Activated CD4-positive, CD25-positive, alpha-beta regulatory T cell treated with anti-CD3 and anti-CD28 coated beads, Interleukin-2, amount 50 U/mL, for 72 hours (primary cell): Measurements from ENCODE around the gene VPS54.

Experiments used
- DNase-seq: peaks from one replicate; pipeline ENCODE4 v3.0.0; 2021

Gene VPS54

DNA sequence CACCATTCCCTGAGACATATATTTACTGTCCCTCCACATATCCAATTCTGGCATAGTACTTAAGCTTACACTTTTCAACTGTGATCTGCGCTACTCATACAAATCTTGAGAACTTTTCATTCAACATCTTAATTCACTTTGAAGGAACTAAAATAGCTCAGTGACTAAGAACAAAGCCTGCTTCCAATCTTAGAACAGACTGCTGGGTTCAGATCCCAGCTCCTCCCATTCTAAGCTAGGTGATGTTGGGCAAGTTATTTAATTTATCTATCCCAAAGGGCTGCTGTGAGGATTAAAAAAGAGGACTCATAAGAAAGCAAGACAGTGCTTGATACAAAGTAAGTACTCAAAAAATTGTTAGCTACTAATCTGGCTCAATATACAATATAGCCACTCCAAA lies 119.6 kb downstream of the VPS54 start:
- no peak for DNase-seq

DNA sequence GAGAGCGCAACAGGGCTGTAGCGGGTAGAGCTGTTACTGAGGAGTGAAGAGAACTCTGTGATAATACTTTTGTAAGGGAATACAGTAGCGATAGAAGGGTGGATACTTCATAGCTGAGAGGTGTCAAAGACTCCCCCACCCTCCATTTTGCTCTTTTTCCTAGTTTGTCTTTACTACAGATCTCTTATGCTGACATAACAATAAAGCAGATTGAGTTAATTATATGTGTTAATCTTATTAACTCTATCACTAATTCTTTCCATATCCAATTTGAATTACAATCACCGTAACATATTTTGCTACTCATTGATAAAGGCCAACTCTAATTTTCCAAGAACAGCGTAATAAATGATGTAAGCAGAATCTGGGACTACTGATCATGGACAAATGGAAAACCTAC lies 120.4 kb downstream of the VPS54 start:
- no peak for DNase-seq

DNA sequence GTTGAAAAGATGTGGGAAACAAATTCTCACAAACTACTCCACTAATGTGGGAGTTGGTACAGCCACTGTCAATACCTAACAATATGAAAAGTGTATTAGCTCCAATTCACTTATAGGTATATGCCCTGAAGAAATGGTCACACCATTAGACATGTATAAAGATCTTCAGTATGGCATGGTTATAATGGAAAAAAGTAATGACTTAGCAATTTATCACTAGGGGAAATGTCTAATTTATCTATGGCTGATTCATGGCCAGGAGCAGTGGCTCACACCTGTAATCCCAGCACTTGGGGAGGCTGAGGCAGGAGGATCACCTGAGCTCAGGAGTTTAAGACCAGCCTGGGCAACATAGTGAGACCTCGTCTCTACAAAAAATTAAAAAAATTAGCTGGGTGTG lies 125.1 kb downstream of the VPS54 start:
- no peak for DNase-seq

DNA sequence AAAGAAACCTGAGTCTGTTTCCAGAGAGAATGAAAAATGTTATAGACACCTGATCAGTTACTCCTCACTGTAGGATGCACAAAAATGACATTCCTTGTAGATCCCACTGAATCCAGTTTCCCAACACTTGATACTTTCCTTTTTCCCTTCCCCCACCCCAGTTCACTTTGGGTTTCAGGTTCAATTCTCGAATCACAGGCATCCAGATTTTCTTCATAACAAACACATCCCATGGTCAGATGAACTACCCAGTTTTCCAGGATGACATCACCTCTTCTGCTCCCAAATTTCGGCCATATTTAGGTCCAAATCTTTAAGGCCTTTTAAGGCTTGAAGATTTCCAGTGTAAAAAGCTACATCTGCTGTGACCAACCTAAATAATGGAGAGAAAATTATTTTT lies 126.1 kb downstream of the VPS54 start:
- DNase-seq = no peak

DNA sequence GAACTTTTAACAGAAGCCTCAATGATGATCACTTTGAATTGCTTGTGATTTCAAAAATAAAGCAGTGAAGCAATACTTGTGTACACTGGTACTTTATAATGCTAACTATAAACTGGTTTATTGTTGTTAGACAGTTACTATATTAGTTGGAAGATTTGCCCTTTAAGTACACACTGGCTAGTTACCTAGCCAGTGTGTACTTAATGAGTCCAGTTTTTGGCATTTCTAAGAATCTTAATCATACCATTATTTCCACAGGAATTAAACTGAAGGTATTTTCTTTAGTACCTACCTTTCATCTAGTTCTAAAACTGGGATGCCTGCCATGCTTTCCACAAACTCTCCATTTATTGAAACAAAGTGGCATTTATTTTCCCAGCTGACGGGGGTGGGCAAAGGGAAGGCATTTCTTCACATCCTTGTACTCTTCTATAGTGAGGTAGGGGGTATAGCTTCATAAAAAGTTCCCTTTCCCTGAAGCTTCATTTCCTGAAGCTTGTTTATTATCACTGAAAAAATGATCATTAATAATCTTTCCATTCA lies 127.7 kb downstream of the VPS54 start:
- DNase-seq = no peak

DNA sequence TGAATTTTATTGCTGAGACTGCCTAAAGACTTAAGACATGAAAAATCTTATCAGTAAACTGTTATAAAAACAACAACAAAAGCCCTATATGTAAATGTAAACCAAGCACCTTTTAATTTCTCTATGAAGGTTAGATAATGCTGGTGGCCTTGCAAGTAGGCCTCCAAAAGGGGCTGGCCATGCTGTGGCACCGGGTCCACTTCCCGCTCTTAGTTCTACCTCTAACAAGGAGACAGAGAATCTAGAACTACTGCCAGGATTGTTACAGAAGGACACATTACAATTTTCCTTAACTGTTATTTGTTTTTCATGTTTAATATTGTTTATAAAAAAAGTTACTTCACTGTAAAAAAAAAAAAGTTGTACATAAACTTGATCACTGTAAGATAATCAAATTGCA lies 128.6 kb downstream of the VPS54 start:
- no peak for DNase-seq

DNA sequence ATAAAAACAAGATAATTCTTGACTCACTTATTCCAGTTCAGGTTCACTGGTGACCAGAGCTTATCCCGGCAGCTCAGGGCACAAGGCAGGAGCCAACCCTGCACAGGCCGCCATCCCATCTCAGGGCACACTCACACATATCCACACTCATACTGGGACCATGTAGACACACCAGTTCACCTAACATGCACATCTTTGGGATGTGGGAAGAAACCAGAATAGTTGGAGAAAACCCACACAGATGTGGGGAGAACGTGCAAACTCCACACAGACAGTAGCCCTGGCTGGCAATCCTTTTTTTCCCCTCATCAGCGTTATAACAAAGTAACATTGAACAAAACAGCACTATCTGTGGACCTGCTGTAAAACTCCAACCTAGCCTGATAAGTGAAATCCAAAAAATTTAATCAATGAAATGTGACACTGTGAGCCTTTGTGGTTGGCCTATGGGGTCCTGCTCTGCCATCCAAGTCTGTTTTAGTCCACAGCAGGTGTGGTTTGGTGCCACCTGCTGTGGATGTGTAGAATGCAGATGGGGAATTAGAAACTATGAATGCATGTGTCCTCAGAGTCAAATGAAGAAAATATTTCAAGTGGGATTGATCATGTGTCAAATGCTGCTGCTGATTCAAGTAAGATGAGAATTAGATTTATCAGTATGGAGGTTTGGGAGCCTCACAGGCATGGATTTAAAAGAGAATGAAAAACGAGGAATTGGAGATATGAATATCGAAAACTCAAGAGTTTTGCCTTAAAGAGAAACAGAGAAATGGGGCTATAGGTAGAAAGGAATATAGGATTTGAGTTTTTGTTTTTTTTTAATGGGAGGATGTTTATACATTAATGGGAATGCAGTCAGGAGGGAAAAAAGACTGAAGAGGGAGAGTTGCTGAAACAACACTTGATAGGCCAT lies 130.5 kb downstream of the VPS54 start:
- DNase-seq = no peak

DNA sequence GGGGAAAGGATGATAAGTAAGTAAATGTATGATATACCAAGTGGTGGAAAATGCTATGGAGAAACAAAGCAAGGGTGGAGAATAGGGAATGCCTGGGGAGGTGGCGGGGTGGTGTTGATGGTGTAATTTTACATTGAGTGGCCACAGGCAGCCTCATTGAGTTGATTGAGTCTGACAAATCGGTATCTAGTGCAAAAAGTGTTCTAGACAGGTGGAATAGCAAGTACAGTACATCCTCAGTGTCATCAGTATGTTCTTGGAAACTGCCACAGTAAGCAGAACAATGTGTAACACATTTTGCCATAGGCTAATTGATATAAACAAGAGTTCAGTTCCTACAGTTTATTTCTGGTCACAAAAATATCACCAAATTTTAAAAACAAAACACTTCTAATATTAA lies 131.2 kb downstream of the VPS54 start:
- no peak for DNase-seq

DNA sequence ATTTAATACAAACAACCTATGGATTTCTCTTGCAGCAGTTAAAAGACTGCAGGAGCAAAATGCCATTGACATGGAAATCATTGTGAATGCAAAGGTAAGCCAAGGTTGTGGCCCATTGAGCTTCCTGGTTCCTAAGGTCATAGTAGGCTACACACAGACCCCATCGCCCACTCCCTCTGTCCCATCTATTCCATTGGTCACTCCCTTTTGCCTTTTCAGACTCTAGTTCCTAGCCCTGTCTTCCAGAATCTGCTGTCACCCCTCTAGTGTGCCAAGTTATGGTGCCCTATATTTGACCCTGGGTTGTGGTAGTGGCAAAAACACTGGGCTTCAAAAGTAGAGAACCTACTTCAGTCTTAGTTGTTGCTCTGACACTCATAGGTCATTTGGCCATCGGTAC lies 132.8 kb downstream of the VPS54 start:
- no peak for DNase-seq

DNA sequence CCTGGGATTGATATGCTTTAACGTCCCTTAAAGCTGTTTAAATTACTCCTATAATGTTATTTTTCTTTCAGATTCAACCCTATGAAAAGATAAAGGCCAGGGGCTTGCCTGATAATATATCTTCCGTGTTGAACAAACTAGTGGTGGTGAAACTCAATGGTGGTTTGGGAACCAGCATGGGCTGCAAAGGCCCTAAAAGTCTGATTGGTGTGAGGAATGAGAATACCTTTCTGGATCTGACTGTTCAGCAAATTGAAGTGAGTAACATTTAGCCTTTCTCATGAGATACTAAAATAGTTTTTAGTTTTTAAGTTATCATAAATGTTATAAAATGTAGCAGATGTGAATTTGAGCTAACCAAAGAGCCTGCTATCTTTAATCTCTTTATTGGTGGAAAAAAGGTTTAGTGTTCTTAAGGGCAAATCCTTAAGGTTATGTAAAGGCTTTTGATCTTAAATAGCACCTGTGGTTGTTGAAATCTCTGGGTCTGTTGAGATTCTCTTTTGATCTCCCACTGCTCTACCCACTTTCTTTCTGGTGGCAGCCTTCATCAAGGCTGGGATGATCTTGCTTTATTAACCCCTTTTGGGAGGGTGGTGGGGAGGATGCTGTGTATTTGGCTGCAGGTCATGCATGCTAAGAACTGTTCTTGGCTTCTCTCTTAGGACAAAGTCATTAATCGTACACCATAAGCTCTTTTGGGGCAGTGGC lies 136.7 kb downstream of the VPS54 start:
- DNase-seq = no peak

DNA sequence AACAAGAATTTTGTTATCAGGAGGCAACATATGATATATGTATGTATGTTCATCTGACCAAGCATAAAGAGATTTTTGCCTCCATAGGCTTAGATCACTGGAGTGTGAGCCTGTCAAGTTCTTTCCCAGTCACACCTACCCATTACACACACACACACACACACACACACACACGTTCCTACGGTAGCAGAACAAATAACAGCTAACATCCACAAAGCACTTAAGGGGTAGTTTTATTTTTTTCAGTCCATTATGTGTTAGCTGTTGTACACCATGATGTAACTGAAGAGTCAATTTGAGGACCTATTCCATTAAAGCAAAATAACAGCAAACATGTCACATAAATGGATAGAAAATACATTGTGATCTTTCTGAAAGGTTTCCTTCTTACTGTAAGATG lies 138.0 kb downstream of the VPS54 start:
- DNase-seq = no peak

DNA sequence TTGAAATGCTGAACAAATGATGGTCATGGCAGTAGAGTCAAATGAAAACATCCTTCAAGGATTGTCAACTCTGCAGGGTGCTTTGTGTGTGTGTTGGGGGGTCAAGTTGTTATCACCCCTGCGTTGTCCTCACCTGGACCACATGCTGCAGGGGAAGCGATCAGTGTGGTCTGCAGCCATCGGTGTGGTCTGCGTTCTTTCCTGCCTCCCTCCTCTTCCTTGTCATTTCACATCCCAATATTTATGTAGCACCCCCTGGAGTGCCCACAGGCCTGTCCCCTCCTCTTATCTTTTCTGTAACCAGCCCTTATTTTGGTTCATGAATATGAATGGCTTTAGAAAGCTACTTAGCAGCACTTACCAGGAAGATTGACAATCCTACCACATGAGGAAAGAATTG lies 138.6 kb downstream of the VPS54 start:
- no peak for DNase-seq

DNA sequence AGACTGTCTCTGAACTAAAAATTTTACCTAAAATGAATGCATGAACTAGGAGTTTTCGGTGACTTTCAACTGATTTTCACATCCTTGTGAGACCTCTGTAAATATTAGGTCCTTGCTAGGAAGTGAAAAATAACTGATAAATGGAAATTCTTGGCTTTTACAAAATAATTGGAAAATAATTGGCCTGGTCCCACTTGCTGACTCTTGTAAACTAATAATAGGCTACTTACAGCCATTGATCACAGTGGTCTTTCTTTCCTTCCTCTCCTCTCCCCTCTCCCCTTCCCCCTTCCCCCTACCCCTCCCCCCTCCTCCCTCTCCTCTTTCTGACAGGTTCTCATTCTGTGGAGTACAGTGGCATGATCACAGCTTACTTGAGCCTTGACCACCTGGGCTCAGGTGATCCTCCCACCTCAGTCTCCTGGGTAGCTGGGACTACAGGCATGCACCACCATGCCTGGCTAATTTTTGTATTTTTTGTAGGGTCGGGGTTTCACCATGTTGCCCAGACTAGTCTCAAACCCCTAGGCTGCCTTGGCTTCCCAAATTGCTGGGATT lies 139.3 kb downstream of the VPS54 start:
- no peak for DNase-seq

DNA sequence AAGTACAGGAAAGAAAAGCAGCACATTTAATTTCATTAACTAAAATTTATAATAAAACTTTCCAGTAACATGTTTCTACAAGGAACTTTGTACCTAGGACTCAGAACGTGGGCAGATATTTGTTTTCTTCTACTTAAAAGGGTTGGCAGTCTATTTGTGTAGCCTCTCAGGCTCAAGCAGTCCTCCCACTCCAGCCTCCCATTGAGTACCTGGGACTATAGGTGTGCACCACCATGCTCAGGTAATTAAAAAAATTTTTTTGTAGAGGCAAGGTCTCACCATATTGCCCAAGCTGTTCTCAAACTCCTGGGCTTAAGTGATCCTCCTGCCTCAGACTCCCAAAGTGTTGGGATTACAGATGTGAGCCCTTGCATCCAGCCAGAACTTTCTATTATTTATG lies 140.7 kb downstream of the VPS54 start:
- no peak for DNase-seq

DNA sequence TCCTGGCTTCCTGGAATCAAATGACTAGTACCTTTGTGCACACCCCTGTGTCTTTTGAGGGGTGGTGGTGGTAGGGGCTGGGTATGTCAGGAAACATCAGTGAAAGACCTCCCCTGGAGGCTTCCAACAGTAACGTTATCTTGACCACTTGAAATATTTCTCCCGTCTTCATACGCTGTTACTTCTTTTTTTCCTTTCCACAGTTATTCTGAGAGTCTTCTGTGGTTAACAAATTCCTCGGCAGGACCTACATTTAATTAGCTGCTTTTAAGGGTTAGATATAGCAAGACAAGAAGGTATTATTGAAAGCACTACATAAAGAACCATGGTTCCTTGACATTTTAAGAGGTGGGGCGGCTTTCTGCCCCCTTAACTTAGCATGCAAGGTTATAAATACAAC lies 142.9 kb downstream of the VPS54 start:
- no peak for DNase-seq

DNA sequence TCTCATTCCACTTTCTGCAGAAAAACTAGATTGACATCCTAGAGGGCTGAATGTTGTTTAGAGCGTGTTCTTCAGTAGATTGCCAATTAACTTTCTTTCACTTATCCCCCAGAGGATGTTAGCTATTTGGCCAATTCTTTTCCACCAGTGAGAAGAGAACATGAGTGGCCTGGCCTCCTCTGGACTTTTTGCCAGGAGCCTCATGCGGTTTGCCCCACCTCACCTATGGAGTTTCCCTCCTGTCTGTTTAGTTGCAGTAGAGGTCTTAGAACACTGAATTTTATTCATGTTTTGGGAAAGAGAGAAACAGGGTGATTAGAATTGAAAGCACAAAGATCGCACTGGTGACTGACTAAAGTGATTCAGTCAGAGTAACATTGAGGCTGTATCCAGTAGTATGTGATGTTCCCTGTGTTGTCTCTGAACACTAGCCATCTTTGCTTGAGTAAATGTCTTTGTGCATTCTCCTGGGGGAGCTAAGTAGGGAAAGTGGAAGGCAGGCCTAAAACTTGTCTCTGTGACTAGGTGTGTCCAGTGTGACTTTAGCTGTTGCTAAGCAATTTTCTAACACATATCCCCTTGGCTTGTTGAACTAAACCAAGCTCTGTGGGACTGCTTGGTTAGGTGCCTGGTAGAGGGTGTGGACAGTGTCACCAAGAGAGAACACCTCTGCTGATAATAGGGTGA lies 143.5 kb downstream of the VPS54 start:
- no peak for DNase-seq

DNA sequence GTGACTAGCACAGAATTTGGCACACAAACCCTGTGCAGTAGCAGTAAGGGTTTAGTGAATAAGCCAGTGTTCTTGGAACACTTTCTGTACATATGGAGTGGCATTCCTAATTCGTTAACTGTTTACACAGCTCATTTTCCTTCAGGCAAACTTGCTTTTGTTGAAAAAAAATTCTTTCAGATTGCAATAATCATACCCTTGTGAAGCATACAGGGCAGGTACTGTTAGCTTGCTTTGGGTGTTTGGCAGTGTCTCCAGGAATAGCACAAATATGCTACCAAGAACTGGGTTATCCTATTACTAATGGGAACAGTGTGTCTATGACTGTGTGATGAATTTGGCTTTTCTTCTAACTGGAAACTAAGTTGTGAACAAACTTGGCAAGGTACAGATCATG lies 144.1 kb downstream of the VPS54 start:
- DNase-seq = no peak

DNA sequence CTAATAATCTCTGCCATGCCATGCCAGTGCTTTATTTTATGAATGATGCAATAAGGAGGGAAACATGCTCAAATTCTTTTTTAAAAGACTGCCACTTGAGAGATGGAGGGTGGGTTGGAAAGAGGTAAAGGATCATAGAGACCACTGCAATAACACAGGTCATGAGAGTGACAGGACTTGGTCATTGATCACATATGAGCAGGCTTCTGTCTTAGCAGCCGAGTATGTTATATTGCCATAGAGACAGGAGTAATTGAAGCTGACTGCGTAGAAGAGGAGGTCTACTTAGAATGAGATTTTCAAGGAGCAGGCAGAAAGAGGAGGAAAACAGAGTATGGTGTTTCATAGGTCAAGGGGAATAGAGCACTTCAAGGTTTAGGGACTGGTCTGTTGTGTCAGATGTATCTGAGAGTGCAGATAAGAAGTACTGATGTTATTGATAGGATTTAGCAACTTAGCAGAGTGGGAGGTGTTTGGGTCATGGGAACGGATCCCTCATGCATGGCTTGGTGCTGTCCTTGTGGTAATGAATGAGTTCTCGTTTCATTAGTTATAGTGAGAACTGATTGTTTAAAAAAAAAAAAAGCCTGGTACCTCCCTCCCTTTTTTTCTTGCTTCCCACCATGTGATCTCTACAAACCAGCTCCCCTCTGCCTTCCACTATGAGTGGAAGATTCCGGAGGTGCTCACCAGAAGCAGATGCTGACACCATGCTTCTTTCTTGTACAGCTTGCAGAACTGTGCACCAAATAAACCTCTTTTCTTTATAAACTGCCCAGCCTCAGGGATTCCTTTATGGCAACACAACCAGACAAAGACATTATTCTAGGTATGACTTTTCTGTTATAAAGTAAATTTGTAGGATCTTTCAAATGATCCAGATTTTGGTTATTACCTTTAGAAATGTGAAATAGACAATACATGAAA lies 144.8 kb downstream of the VPS54 start:
- no peak for DNase-seq

DNA sequence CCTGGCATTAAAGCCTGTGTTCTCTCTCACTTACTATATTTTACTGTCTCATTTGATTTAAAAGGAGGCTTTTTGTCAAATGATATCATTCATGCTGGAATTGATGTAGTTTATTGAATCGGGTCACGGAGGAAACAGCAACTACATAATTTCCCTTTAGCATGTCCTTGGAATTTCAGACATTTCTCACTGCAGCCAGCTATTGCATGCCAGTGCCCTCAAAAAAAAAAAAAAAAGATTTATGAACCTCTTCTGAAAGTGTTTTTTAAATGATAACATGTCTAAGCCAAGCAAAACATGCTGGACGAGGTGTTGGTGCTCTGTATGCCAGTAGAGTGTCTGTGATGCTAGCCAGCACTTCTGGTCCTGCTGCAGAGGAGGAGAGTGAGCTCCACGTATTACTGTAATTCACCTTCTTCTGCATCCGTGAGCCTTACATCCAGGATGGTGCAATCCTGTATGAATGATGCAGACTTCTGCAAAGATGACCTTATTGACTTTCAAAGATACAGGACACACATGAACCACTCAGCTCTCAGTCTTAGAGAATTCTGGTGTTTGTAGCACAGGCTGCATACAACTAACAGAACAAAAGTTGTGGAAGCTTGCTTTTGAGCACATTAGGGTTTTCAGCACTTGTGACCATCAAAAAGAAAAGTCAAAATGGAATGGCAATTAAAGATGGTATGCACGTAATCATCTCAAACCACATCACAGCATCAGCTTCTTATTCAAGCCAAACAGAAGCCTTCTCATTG lies 146.5 kb downstream of the VPS54 start:
- no peak for DNase-seq

DNA sequence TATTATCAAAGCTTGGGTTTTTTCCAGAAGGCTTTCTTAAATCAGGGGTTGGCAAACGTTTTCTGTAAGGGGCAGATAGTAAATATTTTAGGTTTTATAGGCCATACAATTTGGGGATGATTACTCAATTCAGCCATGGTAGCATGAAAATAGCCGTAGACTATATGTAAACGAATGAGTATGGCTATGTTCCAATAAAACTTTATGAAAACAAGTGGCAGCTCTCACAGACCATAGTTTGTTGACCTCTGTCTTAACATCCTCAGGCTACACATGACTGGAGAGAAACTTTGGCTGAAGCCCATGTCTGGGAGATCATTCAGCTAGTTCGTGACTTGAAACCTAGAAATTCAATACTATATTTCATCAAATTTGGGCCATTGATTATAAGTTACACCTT lies 147.4 kb downstream of the VPS54 start:
- DNase-seq = no peak

DNA sequence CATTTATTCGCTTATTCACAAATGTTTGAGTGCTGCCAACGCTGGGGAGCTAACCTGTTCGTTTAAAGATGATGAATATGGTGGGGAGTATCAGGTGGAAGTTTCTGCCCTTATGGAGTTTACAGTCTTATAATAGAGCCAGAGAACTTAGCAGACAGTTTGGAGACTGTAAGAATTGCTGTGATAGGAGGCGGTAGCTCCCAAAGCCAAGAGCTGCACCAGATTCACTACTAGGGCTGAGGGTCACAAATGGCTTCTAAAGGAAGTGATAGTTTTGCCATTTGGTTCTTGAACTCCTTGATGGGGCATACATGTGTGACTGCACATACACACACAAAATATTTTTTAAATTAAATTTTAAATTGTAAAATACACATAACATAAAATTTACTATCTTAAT lies 148.5 kb downstream of the VPS54 start:
- DNase-seq = no peak
